ENCODE results near the gene SHOC2. TPM values are rescaled to one million over a fixed set of nuclear protein-coding genes. Genes with fewer than 3 reads are reported as not detected.
"Not testable (repeated sequence)": the region's sequence is repeated elsewhere in the genome, so short reads cannot be mapped to it uniquely, and the experiment has no call there.

SHOC2 gene
- polyA plus RNA-seq, 1 of the 3 experiments (the other 2 are of a cell fraction) = 6.9 TPM

DNA sequence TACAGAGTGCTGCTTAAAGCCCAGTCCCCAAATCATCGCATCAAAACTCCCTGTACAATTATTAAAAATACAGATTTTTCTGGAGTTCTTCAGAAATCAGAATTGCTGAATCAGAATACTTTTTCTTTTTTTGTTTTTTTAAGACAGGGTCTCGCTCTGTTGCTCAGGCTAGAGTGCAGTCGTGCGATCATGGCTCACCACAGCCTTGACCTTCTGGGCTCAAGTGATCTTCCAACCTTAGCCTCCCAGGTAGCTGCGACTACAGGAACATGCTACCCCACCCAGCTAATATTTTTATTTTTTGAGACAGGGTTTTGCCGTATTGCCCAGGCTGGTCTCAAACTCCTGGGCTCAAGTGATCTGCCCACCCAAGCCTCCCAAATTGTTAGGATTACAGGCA, 4.4 kb upstream of the SHOC2 start:
- Histone ChIP-seq H3F3A (replicated peaks; ENCODE audit: insufficient read depth) (peaks cover 17% of the 10 kb centered on the region), H3K36me3 (replicated peaks in 1 of 2; ENCODE audit: control insufficient read depth in 1 of 2, insufficient read depth in 2 of 2, low read length in 1 of 2) (peaks cover 2 to 11% of the 10 kb centered on the region in 2 experiments), H3K9me2 (no peaks in the 10 kb centered on the region), H3K4me1 (ENCODE audit: control insufficient read depth in 1 of 2, insufficient read depth in 2 of 2, low read depth in 1 of 2, low read length in 1 of 2) (peaks cover 15 to 22% of the 10 kb centered on the region in 2 experiments; a peak in 3 of 4 replicates), H4K20me1 (ENCODE audit: insufficient read depth) (peaks cover 8% of the 10 kb centered on the region; the same call in 1 of the 2 replicates), H3K4me3 (ENCODE audit: low read depth in 2 of 2, low read length in 1 of 2) (no peak overlapping the region), H3K79me2 (ENCODE audit: insufficient read depth) (peaks cover 13% of the 10 kb centered on the region), H3K27ac (ENCODE audit: low read depth in 2 of 2, low read length in 1 of 2) (no peak overlapping the region), H3K27me3 (ENCODE audit: insufficient read depth) (no peaks in the 10 kb centered on the region), H3K9me3 (no peaks in the 10 kb centered on the region), H2AFZ (ENCODE audit: low read depth) (no peak overlapping the region), H3K9ac (no peak overlapping the region), H3K4me2 (no peak overlapping the region)
- 100% methylated on average over 6 of the region's 6 CpGs for WGBS (ENCODE audit: low lambda C conversion rate)
- ChIA-PET POLR2A (no interaction called here), CTCF (interaction anchor here (0.9 to 1.5 kb wide), 2 partner anchors 28 to 1223 kb away, joined by 3 read pairs; no protein-coding TSS in a partner anchor)
- no peak for DNase-seq
- no peak for TF ChIP-seq GATA2 (CRISPR knock-in tag; IDR thresholded peaks at IDR 0.05)
- no peak for TF ChIP-seq TEAD4 (IDR thresholded peaks at IDR 0.05; ENCODE audit: borderline replicate concordance, insufficient read depth)

DNA sequence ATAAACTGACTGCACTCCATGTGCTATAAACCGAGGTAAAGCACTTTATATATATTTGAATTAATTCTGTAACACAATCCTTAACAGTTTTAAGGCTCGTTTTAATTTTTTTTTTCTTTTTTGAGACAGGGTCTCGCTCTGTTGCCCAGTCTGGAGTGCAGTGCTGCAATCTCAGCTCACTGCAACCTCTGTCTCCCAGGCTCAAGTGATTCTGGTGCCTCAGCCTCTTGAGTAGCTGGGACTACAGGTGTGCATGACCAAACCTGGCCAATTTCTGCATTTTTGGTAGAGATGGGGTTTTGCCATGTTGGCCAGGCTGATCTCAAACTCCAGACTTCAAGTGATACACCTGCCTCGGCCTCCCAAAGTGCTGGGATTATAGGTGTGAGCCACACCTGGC, 3.8 kb upstream of the SHOC2 start:
- POLR2A ChIA-PET; H2AFZ ChIP-seq (ENCODE audit: low read depth); H3K4me3 ChIP-seq (ENCODE audit: low read depth in 2 of 2, low read length in 1 of 2); H3K9ac ChIP-seq; H3K27me3 ChIP-seq (ENCODE audit: insufficient read depth); H3K9me3 ChIP-seq; H3K4me2 ChIP-seq; H3K27ac ChIP-seq (ENCODE audit: low read depth in 2 of 2, low read length in 1 of 2); H3K9me2 ChIP-seq; DNase-seq: not testable (repeated sequence)
- CTCF ChIA-PET = interaction anchor here (1.5 kb wide), 1 partner anchor 28 kb away, joined by 3 read pairs; no protein-coding TSS in a partner anchor
- WGBS (ENCODE audit: low lambda C conversion rate) = 88% methylated on average over 4 of the region's 4 CpGs
- peaks cover 15 to 22% of the 10 kb centered on the region in 2 experiments; a peak in 3 of 4 replicates for H3K4me1 ChIP-seq (ENCODE audit: control insufficient read depth in 1 of 2, insufficient read depth in 2 of 2, low read depth in 1 of 2, low read length in 1 of 2)
- peaks cover 21% of the 10 kb centered on the region for H3F3A ChIP-seq (replicated peaks; ENCODE audit: insufficient read depth)
- H4K20me1 ChIP-seq (ENCODE audit: insufficient read depth) = peaks cover 11% of the 10 kb centered on the region
- peaks cover 18% of the 10 kb centered on the region for H3K79me2 ChIP-seq (ENCODE audit: insufficient read depth)
- peaks cover 2 to 11% of the 10 kb centered on the region in 2 experiments for H3K36me3 ChIP-seq (replicated peaks in 1 of 2; ENCODE audit: control insufficient read depth in 1 of 2, insufficient read depth in 2 of 2, low read length in 1 of 2)

DNA sequence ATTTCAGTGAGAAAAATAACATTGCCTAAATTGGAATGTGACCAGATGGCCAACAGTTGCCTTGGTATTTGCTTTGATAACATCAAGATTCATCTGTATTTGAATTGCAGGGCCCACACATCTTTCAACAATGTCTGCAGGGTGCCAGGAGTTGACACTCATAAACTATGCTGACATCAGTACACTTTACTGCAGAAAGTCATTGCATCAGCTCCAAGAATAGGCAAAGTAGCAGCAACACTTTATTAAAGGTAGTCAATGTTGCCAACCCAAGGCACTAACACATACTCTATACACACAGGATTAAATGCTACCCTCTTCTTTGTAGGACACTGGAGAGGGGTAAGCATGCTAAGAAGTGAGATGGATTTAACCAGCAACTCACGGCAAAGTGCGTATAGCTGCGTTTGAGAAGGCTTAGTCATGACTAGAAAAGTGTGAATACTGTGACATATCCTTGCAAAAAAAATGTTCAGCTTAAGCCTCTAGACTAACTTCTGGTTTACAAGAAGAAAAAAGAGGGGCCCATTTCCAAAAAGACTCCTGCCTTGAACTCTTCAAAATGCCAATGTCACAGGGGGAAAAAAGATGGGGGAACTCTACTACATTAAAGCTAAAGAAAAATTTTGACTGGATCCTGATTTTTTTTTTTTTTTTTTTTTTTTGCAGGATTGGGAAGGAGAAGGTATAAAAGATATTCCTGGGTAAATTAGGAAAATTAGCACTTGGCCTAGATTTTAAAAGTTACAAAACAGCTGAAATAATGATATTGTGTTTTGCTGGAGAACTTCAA, 2.7 kb upstream of the SHOC2 start:
- H3K36me3 ChIP-seq (replicated peaks in 1 of 2; ENCODE audit: control insufficient read depth in 1 of 2, insufficient read depth in 2 of 2, low read length in 1 of 2) = peaks cover 2 to 6% of the 10 kb centered on the region in 2 experiments
- H3K9me3 ChIP-seq = no peaks in the 10 kb centered on the region
- H3K9ac ChIP-seq = peak overlapping the region; percentile 24; the same call in 1 of the 2 replicates
- no peaks in the 10 kb centered on the region for H3K27me3 ChIP-seq (ENCODE audit: insufficient read depth)
- H3K4me1 ChIP-seq (ENCODE audit: control insufficient read depth in 1 of 2, insufficient read depth in 2 of 2, low read depth in 1 of 2, low read length in 1 of 2) = peaks cover 15 to 22% of the 10 kb centered on the region in 2 experiments; a peak in 3 of 4 replicates
- ChIA-PET POLR2A (no interaction called here), CTCF (interaction anchor here (1.5 to 2.4 kb wide), 3 partner anchors 20 to 316 kb away, joined by 4 to 6 read pairs (median 5); no protein-coding TSS in a partner anchor)
- WGBS (ENCODE audit: low lambda C conversion rate) = 86% methylated on average over 3 of the region's 3 CpGs
- DNase-seq = no peak
- no peaks in the 10 kb centered on the region for H3K9me2 ChIP-seq
- peaks cover 21% of the 10 kb centered on the region for H3F3A ChIP-seq (replicated peaks; ENCODE audit: insufficient read depth)
- peaks cover 30% of the 10 kb centered on the region for H3K79me2 ChIP-seq (ENCODE audit: insufficient read depth)
- H3K27ac ChIP-seq (ENCODE audit: low read depth in 2 of 2, low read length in 1 of 2) = peak overlapping the region; percentile 64 to 99
- H2AFZ ChIP-seq (ENCODE audit: low read depth) = no peak overlapping the region
- peaks cover 20% of the 10 kb centered on the region for H4K20me1 ChIP-seq (ENCODE audit: insufficient read depth)
- no peak overlapping the region for H3K4me3 ChIP-seq (ENCODE audit: low read depth in 2 of 2, low read length in 1 of 2)
- peak overlapping the region; percentile 20 for H3K4me2 ChIP-seq
- TF ChIP-seq FOXM1 (IDR thresholded peaks at IDR 0.05; ENCODE audit: low read depth) (no peak), RCOR1 (IDR thresholded peaks at IDR 0.05; ENCODE audit: low read length) (peak; percentile 73), TCF12 (IDR thresholded peaks at IDR 0.05) (peak; percentile 94), POLR2AphosphoS5 (IDR thresholded peaks at IDR 0.05; ENCODE audit: low read depth, low read length) (peak; percentile 58; the same call in 1 of the 2 replicates), GATA2 (CRISPR knock-in tag; IDR thresholded peaks at IDR 0.05) (no peak), YY1 (IDR thresholded peaks at IDR 0.05; ENCODE audit: low read depth) (no peak), FOSL2 (IDR thresholded peaks at IDR 0.05; ENCODE audit: borderline replicate concordance, low read depth) (peak; percentile 33; the same call in 1 of the 2 replicates), JUND (IDR thresholded peaks at IDR 0.05) (peak; percentile 68), FOXJ3 (CRISPR knock-in tag; IDR thresholded peaks at IDR 0.05) (no peak), EP300 (IDR thresholded peaks at IDR 0.05; ENCODE audit: borderline replicate concordance in 1 of 2, low read depth in 1 of 2, low read length in 1 of 2) (peak; percentile 47 to 67; a peak in 2 of 4 replicates), CHD2 (IDR thresholded peaks at IDR 0.05; ENCODE audit: low read length, partially characterized antibody) (no peak)
- TF ChIP-seq, protein P1, sequence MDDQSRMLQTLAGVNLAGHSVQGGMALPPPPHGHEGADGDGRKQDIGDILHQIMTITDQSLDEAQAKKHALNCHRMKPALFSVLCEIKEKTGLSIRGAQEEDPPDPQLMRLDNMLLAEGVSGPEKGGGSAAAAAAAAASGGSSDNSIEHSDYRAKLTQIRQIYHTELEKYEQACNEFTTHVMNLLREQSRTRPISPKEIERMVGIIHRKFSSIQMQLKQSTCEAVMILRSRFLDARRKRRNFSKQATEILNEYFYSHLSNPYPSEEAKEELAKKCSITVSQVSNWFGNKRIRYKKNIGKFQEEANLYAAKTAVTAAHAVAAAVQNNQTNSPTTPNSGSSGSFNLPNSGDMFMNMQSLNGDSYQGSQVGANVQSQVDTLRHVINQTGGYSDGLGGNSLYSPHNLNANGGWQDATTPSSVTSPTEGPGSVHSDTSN (IDR thresholded peaks at IDR 0.05) = peak; percentile 92
- TF ChIP-seq, protein P2, sequence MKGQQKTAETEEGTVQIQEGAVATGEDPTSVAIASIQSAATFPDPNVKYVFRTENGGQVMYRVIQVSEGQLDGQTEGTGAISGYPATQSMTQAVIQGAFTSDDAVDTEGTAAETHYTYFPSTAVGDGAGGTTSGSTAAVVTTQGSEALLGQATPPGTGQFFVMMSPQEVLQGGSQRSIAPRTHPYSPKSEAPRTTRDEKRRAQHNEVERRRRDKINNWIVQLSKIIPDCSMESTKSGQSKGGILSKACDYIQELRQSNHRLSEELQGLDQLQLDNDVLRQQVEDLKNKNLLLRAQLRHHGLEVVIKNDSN (IDR thresholded peaks at IDR 0.05; ENCODE audit: borderline replicate concordance, low read depth) = no peak
- TF ChIP-seq, protein P3, sequence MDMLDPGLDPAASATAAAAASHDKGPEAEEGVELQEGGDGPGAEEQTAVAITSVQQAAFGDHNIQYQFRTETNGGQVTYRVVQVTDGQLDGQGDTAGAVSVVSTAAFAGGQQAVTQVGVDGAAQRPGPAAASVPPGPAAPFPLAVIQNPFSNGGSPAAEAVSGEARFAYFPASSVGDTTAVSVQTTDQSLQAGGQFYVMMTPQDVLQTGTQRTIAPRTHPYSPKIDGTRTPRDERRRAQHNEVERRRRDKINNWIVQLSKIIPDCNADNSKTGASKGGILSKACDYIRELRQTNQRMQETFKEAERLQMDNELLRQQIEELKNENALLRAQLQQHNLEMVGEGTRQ (IDR thresholded peaks at IDR 0.05; ENCODE audit: borderline replicate concordance, low read depth, low read length) = no peak
- TF ChIP-seq, protein P4, sequence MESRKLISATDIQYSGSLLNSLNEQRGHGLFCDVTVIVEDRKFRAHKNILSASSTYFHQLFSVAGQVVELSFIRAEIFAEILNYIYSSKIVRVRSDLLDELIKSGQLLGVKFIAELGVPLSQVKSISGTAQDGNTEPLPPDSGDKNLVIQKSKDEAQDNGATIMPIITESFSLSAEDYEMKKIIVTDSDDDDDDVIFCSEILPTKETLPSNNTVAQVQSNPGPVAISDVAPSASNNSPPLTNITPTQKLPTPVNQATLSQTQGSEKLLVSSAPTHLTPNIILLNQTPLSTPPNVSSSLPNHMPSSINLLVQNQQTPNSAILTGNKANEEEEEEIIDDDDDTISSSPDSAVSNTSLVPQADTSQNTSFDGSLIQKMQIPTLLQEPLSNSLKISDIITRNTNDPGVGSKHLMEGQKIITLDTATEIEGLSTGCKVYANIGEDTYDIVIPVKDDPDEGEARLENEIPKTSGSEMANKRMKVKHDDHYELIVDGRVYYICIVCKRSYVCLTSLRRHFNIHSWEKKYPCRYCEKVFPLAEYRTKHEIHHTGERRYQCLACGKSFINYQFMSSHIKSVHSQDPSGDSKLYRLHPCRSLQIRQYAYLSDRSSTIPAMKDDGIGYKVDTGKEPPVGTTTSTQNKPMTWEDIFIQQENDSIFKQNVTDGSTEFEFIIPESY (IDR thresholded peaks at IDR 0.05; ENCODE audit: borderline replicate concordance, low read depth) = no peak

Measured in SK-N-SH (cell line).